GM12864 (cell line): ENCODE results near the gene COLQ.

Source experiments
- DNase-seq: peaks from one replicate; pipeline ENCODE4 v3.0.0-alpha.2; 2011; ENCODE audit warnings: low read depth
- H3K4me3 ChIP-seq: 2 replicates; pipeline ENCODE4 v1.5.1; 2011; ENCODE audit warnings: mild to moderate bottlenecking, low read depth, low read length, control low read depth
- TF ChIP-seq, protein P1 (sequence below): IDR thresholded peaks from 2 replicates; pipeline ENCODE4 v1.5.1; 2011; ENCODE audit warnings: low read depth, mild to moderate bottlenecking, moderate library complexity, low read length, control low read depth, inconsistent platforms; ENCODE audit errors: missing control alignments

Gene COLQ

DNA sequence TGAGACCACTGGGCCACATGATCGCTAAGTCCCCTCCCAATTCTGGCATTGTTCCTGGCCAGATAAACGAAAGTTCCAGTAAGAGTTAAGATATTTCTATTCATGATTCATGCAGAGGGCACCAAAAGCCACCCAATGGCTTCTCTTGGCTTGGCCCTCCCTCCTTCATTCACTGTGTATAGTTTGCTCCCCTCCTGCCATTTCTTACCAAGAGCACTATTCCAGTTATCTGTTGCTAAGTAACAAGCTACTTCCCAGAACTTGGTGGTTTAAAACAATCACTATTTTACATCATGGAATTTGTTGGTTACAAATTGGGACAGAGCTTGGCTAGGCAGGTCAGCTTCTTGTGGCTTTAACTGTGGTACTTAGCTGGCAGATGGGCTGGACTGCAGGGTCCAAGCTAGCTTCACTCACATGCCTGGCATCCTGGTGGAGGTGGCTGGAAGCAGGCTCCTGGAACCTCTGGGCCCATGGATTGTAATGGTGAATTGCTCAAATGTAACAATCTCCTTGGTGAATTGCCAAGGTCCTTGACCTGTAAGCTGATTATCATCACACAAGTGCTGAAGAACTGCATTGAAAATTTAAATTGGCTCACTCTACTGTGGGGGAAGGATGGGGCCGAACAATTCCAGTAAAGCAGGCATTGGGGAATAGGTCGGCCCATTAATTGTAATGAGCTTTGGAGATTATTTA is 77.5 kb downstream of the COLQ start:
- TF ChIP-seq, protein P1, sequence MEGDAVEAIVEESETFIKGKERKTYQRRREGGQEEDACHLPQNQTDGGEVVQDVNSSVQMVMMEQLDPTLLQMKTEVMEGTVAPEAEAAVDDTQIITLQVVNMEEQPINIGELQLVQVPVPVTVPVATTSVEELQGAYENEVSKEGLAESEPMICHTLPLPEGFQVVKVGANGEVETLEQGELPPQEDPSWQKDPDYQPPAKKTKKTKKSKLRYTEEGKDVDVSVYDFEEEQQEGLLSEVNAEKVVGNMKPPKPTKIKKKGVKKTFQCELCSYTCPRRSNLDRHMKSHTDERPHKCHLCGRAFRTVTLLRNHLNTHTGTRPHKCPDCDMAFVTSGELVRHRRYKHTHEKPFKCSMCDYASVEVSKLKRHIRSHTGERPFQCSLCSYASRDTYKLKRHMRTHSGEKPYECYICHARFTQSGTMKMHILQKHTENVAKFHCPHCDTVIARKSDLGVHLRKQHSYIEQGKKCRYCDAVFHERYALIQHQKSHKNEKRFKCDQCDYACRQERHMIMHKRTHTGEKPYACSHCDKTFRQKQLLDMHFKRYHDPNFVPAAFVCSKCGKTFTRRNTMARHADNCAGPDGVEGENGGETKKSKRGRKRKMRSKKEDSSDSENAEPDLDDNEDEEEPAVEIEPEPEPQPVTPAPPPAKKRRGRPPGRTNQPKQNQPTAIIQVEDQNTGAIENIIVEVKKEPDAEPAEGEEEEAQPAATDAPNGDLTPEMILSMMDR: no peak
- DNase-seq: no peak
- no peak overlapping the region for H3K4me3 ChIP-seq

DNA sequence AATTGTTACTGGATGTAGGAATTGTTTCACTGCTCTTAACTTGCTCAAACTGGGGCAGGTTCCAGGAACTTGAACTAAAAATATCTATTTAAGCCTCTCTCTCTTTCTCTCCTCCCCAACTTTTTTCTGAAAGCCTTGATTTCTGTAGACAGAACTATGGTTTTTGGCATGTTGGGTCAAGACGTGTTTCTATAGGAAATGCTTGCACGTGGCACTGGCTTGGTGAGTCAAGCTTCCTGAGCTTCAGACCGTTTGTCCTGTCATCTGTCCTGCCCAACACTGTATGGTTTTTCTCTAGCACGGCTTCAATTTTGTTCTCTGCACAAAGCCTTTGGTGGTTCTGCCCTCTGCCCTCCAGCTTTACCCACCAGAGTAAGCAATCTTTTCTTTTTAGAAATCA is 80.6 kb downstream of the COLQ start:
- H3K4me3 ChIP-seq: no peak overlapping the region
- DNase-seq: no peak
- TF ChIP-seq, protein P1: no peak

DNA sequence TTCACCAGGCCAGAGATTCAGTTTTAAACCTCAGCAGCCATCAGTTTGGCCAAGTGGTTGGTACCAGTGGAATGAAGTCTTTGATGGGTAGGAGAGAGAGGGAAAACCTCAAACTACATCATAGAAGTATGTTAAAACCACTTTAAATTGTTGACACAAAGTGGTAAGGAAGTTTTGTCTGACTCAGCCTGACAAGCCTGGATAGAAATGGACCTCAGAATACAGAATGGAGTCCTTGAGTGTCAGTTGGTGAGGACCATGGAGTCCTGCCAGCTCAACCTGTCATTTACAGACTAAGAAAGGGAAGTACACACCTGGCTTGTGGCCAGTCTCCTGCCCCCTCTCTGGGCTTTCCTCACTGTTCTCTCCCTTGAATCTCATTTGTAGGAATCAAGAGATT is 82.0 kb downstream of the COLQ start:
- DNase-seq: no peak
- TF ChIP-seq, protein P1: no peak
- H3K4me3 ChIP-seq: no peak overlapping the region

DNA sequence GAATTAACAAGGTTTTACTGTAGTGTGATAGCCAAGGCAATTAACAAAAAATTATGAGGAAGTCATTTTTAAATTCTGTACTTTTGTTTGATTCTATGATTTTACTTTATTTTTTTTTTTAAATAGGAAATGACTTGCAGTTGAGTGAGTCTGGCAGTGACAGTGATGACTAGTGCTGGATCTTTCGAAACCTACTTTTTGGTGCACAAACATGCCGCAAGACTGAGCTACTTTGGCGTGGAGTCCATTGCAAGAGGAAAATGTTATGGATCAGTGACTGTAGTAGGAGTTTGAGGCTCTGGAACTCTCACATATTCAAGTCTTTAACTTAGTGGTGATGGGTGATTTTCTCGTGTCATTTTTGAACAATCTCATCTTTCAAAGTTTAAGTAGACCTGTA is 82.5 kb downstream of the COLQ start:
- no peak for DNase-seq
- TF ChIP-seq, protein P1: no peak
- no peak overlapping the region for H3K4me3 ChIP-seq

DNA sequence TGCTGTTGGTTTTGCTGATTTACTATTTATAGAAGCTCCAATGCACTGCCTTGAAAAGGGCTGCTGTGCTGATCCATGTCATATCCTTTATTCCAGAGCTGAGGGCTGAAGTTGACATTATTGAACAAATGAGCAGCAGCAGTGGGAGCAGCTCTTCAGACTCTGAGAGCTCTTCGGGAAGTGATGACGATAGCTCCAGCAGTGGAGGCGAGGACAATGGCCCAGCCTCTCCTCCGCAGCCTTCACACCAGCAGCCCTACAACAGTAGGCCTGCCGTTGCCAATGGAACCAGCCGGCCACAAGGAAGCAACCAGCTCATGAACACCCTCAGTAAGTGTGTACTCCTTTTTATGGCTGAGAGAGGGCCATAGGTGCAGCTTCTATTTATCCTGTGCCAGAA is 85.3 kb downstream of the COLQ start:
- no peak for DNase-seq
- TF ChIP-seq, protein P1: no peak
- H3K4me3 ChIP-seq: no peak overlapping the region

DNA sequence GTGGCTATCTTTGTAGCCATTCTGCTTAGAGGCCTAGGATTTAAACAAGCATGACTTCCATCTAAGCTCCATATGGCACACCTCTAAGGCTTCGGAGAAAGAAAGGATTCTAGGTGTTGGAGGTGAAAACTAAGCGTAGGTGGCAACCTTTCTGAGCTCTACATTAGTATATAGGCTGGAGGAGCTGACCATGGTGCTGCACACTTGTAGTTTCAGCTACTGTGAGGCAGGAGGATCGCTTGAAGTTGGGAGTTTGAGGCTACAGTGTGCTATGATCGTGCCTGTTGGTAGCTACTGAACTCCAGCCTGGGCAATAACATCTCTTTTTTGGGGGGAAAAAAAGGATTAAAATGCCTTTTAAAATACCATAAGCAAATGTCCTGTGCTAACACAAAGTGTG is 86.8 kb downstream of the COLQ start:
- DNase-seq: no peak
- TF ChIP-seq, protein P1: no peak
- no peak overlapping the region for H3K4me3 ChIP-seq

DNA sequence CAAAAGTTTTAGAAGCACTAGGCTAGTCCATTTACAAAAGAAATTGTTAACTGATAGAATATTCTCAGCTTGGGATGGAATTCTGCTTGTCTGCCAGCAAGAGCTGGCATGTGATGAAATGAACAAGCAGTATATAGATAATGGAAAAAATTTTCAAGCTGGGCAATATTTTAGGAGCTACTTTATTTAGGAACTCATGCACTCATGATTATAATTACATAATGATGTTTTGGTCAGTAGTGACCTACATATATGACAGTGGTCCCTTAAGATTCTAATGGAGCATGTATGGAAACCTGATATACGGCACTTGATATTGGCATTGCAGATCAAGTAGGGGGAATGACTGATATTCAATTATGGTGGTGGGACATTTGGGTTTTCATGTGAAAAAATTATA is 88.0 kb downstream of the COLQ start:
- H3K4me3 ChIP-seq: no peak overlapping the region
- DNase-seq: no peak
- TF ChIP-seq, protein P1: no peak
